PC-9 (cell line): ENCODE results near the gene GSN.

ENCODE experiments used
- CTCF ChIP-seq: fragments of 200-600 bp; sonication (generic); conservative IDR thresholded peaks from 2 replicates; pipeline ENCODE4 v1.6.1; 2017; ENCODE audit warnings: mixed run types, antibody characterized with exemption, mild to moderate bottlenecking, moderate library complexity
- EZH2 ChIP-seq: fragments of 200-600 bp; sonication (generic); IDR thresholded peaks from 2 replicates; pipeline ENCODE4 v1.8.0; 2017; ENCODE audit warnings: antibody characterized with exemption, low read depth

- no peak for TF ChIP-seq CTCF
- TF ChIP-seq EZH2 = no peak
These were observed 33.2 kb upstream of the GSN start for GRCh38 chr9:121234832-121235161.
